HTR-8/SVneo (cell line): ENCODE data around the gene PRR12.
"Not testable (repeated sequence)": the region's sequence is repeated elsewhere in the genome, so short reads cannot be mapped to it uniquely, and the experiment has no call there.

Experiments
- DNase-seq: peaks from one replicate; pipeline ENCODE4 v3.0.0; 2011; ENCODE audit warnings: low spot score, mixed read lengths; ENCODE audit not compliant: insufficient read length
- FAIRE-seq: peaks from 2 replicates; lab custom pipeline; 2011; peaks lifted over from hg19 to GRCh38; lab: Jason Lieb, UNC

The PRR12 gene

GRCh38 chr19:49613374-49613773 is 22.4 kb downstream of the PRR12 start:
- FAIRE-seq (peak; percentile 85), DNase-seq (peak; percentile 27)

DNA sequence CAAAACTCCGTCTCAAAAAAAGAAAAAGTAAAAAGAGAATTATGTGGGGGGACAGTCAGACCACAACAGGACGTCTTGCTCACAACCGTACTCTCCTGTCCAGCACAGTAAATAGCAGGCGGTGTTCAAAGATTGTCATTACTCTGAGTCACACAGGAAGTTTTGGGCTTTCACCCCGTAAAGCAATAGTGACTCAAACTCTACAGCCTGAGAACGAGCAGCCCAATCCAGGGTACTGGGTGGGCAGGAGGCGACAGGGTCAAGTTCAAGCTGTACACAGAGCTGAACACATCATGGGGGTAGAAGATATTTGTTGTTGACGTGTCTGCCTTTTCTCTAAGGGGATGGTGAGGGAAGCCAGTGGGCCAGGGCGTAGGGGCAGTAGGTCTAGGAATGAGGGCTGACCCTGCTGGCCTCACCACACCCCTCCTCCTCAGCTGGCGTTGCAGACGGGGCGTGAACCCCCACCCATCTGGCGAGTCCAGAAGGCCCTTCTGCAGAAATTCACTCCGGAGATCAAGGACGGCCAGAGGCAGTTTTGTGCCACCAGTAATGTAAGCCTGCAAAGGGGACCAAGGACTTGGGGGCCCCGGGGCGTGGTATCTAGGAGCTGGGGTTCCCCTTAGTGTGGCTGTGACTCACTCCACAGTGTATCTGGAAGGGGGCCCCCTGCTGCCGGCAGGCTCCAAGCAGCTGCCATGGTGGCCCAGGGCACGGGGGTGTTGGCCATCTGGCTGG is 23.3 kb downstream of the PRR12 start:
- FAIRE-seq, result peak; percentile 76
- DNase-seq, result peak; percentile 42

GRCh38 chr19:49615861-49616260 is 24.9 kb downstream of the PRR12 start:
- DNase-seq, result no peak
- FAIRE-seq, result no peak

DNA sequence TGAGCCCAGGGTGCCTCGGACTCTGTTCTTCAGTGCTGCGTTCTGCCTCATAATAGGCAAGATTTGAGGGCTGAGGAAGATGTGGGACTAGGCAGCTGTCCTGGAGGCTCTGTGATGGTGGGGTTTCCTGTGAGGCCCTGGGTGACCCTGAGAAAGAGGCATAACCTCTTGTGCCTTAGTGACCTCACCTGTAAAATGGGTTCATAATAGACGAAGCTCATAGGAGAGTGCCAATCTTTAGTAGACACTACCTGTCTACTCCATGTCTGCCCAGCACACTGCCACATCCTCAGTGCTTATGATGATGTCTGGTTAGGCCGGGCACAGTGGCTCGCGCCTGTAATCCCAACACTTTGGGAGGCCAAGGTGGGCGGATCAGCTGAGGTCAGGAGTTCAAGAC is 25.6 kb downstream of the PRR12 start:
- FAIRE-seq (no peak), DNase-seq (no peak)

DNA sequence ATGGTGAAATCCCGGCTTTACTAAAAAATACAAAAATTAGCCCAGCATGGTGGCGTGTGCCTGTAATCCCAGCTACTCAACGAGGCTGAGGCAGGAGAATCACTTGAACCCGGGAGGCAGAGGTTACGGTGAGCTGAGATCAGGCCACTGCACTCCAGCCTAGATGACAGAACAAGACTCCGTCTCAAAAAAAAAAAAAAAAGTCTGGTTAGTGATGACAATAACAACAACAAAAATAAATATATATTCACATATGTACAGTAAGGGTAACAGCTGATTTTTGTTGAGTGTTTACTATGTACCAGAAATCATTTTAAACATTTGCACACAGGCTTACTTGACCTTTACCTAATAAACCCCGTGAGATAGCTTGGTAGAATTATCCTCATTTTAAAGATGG is 26.0 kb downstream of the PRR12 start:
- no peak for DNase-seq
- no peak for FAIRE-seq

- not testable (repeated sequence) for DNase-seq, FAIRE-seq
Observed at GRCh38 chr19:49617860-49618259, 26.9 kb downstream of the PRR12 start.

DNA sequence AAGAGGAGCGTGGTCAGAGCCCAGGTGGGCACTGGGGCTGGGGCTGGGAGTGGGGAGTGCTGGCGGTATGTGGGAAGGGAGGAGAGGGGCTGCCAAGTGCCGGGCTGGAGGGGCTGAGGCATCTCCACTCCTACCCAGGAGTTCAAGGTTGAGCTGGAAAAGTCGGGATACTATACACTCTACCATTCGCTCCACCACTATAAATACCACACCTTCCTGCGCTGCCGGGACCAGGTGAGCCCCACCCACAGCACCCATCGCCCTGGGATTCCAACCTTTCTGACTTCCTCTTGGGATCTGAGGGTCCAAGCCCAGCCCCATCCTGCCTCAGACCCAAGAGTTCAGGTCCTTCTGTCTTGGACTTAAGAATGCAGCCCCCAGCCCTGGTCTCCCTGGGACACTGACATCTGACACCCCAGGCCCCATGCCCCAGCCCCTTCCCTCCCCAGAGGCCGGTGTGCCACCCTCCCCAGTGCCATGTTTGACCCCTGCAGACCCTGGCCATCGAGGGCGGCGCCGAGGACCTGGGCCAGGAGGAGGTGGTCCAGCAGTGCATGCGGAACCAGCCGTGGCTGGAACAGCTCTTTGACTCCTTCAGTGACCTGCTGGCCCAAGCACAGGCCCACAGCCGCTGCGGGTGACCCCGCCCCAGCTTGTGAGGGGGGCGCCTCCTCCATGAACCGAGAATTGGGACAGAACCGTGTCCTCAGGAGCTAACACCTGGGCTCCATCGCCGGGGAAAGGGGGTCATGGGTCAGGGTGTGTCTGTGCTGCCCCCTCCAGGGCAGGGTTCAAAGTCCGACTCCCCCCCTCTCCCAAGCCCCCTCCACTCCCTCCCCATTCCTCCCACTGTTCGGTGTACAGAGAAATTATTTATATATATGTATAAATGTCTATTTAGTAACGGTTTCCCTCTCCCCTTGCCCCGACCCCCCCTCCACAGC is 34.3 kb downstream of the PRR12 start:
- FAIRE-seq (no peak), DNase-seq (no peak)

DNA sequence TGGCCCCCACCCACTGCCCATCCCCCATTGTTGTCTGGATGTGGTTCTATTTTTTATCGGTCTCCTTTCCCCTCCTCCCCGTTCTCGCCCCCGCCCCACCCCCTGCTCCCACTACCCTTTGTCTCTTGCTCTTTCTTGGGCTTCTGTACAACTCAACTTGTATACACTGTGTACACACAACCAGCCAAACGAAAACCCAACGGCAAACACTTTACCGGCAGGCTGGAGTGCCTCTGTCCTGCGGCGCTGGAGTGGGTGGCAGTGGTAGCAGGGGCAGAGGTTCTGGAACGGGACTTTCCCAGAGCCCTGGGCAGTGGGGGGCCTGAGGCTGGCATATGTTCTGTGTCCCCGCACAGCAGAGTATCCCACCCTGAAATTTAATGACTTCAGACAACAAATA is 35.2 kb downstream of the PRR12 start:
- no peak for DNase-seq
- FAIRE-seq, result no peak

DNA sequence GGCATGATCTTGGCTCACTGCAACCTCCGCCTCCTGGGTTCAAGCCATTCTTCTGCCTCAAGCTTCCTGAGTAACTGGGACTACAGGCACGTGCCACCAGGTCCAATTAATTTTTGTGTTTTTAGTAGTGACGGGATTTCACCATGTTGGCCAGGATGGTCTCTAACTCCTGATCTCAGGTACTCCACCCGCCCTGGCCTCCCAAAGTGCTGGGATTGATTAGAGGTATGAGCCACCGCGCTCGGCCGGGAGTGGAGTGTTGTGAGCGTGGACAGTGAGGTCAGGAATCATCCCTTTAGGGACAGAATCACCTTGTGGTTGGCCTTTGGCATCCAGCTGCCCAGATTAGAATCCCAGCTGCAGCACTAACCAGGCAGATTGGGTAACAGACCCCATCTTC is 38.7 kb downstream of the PRR12 start:
- DNase-seq (no peak), FAIRE-seq (no peak)

DNA sequence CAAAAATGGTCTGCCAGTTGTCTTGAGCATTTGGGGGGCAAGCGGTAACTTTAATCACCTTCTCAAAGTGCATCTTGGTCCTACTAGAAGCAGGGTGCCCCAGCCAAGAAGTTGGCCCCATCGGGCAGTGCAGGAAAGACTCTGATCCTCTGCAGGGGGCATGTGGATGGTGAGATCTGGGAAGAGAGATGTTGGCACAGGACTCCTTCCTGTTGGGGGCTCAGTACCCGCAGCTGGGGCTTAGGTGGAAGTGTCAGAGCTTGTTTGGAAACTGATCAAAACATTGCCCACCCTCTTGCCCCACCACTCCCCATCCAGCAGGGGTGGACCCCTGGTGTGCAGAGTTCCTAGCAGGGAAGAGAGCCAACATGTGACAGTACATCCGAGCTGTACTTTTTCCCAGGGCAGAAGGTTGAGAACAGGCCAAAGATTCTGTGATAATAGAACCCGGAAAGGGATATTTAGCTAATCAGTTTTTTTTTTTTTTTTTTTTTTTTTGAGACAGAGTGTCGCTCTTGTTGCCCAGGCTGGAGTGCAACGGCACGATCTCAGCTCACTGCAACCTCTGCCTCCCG is 40.1 kb downstream of the PRR12 start:
- no peak for FAIRE-seq
- no peak for DNase-seq

DNA sequence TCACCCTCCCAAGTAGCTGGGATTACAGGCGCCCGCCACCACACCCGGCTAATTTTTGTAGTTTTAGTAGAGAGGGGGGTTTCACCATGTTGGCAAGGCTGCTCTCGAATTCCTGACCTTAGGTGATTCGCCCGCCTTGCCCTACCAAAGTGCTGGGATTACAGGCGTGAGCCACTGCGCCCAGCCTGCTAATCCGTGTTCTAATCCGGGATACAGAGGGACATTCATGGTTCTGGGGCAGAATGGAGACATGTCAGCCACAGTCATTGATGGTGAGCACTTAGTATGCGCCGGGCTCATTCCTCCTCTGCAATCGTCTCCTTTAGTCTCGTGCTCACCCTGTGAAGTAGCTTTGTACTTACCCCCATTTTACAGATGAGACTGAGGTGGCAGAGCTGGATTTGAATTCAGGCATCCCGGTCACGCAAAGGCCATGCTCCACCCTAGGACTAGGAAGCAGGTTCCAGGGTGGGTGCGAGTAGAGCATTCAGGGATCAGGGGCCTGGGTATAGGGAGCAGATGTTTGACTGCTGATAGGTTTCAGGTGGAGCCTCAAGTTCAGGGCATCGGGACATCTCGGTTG is 40.7 kb downstream of the PRR12 start:
- no peak for FAIRE-seq
- DNase-seq, result no peak

DNA sequence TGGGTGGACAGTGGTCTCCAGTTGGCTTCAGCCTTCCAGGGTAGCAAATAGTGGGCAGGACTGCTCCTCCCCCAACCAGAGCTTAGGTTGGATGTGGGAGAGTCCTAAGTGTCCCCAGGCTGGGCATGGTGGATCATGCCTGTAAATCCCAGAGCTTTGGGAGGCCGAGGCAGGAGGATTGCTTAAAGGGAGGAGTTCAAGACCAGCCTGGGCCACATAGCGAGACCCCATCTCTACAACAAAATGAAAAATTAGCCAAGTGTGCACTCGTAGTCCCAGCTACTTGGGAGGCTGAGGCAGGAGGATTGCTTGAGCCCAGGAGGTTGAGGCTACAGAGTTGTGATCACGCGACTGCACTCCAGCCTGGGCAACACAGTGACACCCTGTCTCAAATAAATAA is 41.6 kb downstream of the PRR12 start:
- FAIRE-seq (no peak), DNase-seq (no peak)

GRCh38 chr19:49633273-49633672 is 42.3 kb downstream of the PRR12 start:
- DNase-seq, FAIRE-seq: not testable (repeated sequence)

- DNase-seq (no peak), FAIRE-seq (no peak)
Observed at GRCh38 chr19:49635530-49636232, 44.7 kb downstream of the PRR12 start.

DNA sequence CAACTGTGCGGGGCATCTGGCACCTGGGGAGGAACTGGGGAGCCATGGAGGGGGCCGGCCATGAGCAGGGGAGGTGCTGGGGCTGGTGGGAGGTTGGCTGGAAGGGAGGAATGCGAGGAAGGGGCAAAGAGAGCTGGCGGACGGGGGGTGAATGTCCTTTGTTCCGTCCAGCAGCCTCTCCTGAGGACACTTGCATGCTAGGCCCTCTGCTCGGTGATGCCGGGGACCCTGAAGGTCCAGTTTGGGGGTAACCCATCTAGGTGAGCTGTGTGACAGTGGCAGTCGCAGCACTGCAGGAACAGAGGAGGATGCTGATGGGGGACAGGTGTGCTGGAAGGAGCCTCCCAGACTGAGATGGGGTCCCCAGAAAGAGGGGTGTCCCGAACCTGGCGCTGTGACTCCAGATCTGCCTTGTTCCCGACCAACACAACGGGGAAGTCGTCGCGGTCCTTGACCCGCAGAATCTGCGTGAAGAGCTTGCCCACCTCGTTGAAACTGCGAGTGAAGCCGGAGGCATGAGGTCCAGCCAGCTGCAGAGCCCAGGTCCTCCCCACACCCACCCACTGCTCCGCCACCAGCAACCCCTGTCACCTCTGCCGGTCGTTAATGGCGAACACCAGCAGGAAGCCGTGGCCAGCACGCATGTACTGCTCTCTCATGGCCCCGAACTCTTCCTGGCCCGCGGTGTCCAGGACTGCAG is 45.4 kb downstream of the PRR12 start:
- DNase-seq (no peak), FAIRE-seq (no peak)

- FAIRE-seq, result peak; percentile 9
- DNase-seq, result peak; percentile 68
Observed at GRCh38 chr19:49637821-49638738, 47.1 kb downstream of the PRR12 start.

GRCh38 chr19:49639401-49640112 is 48.6 kb downstream of the PRR12 start:
- no peak for FAIRE-seq
- DNase-seq, result no peak
